Tibial artery (tissue), 4 donors: ENCODE measurements around the gene TEX38.
"Not testable (repeated sequence)": the region's sequence is repeated elsewhere in the genome, so short reads cannot be mapped to it uniquely, and the experiment has no call there.

ENCODE experiments used
- DNase-seq, 2 donors: peaks; one replicate each; pipeline ENCODE4 v3.0.0-alpha.2; 2019
- H3K27ac ChIP-seq, 2 donors: fragments of 200-600 bp; sonication (generic) in 1 of 2; 1 replicate in 1 of 2; 2 replicates in 1 of 2; pipeline ENCODE4 v1.5.1; 2018 to 2019; ENCODE audit warnings: mild to moderate bottlenecking in 1 of 2
- H3K27me3 ChIP-seq, 2 donors: fragments of 200-600 bp; sonication (generic) in 1 of 2; one replicate each; pipeline versions ENCODE4 v1.5.1 to v1.6.0; 2016 to 2019
- H3K36me3 ChIP-seq, 3 donors: fragments of 200-600 bp; sonication (generic) in 2 of 3; one replicate each; pipeline ENCODE4 v1.5.1; 2016 to 2019; ENCODE audit warnings: mild to moderate bottlenecking in 2 of 3
- H3K4me1 ChIP-seq, 4 donors: fragments of 200-600 bp; sonication (generic) in 2 of 4; 1 replicate in 3 of 4; 2 replicates in 1 of 4; pipeline ENCODE4 v1.5.1; 2016 to 2019
- H3K4me3 ChIP-seq, 2 donors: fragments of 200-600 bp; sonication (generic) in 1 of 2; 1 replicate in 1 of 2; 2 replicates in 1 of 2; pipeline ENCODE4 v1.5.1; 2018 to 2019; ENCODE audit warnings: mild to moderate bottlenecking in 2 of 2
- H3K9me3 ChIP-seq, 3 donors: fragments of 200-600 bp; sonication (generic) in 1 of 3; one replicate each; pipeline ENCODE4 v1.5.1; 2016 to 2019
- intact Hi-C: fragments of 100-400 bp; cut with DNase I; formaldehyde crosslinking; loops from one replicate; pipeline ENCODE4 v1.15.0; 2023; ENCODE audit warnings: low total_unique reads
- TF ChIP-seq, protein P1 (sequence below), 2 experiments: fragments of 200-600 bp in 1 of 2; fragments of 450-650 bp in 1 of 2; IDR thresholded peaks; one replicate each; pipeline ENCODE4 v1.5.1; 2017 to 2019; ENCODE audit warnings: antibody characterized with exemption in 2 of 2, mild to moderate bottlenecking in 1 of 2, moderate library complexity in 1 of 2

The TEX38 gene

GRCh38 chr1:46655848-46656247, 15.8 kb upstream of the TEX38 start:
- Histone ChIP-seq H3K4me3 (no peak overlapping the region), H3K27ac (no peak overlapping the region), H3K27me3 (no peaks in the 10 kb centered on the region), H3K9me3 (no peaks in the 10 kb centered on the region), H3K36me3 (peaks cover 71 to 84% (median 75%) of the 10 kb centered on the region in 3 donors), H3K4me1 (no peaks in the 10 kb centered on the region)
- TF ChIP-seq, protein P1, sequence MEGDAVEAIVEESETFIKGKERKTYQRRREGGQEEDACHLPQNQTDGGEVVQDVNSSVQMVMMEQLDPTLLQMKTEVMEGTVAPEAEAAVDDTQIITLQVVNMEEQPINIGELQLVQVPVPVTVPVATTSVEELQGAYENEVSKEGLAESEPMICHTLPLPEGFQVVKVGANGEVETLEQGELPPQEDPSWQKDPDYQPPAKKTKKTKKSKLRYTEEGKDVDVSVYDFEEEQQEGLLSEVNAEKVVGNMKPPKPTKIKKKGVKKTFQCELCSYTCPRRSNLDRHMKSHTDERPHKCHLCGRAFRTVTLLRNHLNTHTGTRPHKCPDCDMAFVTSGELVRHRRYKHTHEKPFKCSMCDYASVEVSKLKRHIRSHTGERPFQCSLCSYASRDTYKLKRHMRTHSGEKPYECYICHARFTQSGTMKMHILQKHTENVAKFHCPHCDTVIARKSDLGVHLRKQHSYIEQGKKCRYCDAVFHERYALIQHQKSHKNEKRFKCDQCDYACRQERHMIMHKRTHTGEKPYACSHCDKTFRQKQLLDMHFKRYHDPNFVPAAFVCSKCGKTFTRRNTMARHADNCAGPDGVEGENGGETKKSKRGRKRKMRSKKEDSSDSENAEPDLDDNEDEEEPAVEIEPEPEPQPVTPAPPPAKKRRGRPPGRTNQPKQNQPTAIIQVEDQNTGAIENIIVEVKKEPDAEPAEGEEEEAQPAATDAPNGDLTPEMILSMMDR (IDR thresholded peaks at IDR 0.05) = no peak
- DNase-seq = no peak
- intact Hi-C loops = no loop called here

DNA sequence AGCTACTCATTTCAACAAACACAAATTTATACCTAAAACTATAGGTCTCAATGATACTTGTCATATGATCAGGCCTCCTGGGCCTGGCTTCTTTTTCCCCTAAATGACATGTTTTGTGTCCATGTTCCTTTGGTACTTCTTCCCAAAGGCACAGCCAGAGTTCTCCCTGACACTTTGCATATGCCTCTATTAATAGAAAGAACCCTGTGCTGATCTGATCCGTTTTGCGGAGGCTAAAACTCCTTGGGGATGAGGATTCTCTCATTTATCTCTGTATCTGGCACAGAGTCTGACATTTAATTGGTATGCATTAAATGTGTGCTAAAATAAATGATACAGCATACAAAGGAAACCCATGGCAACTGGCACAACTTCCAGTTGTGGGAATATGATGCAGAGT, 15.0 kb upstream of the TEX38 start:
- Histone ChIP-seq H3K36me3 (peaks cover 70 to 84% (median 73%) of the 10 kb centered on the region in 3 donors), H3K27me3 (no peaks in the 10 kb centered on the region), H3K4me3 (no peak overlapping the region), H3K27ac (no peak overlapping the region), H3K9me3 (no peaks in the 10 kb centered on the region), H3K4me1 (no peaks in the 10 kb centered on the region)
- DNase-seq = no peak
- TF ChIP-seq, protein P1 (IDR thresholded peaks at IDR 0.05) = no peak
- intact Hi-C loops = no loop called here

- TF ChIP-seq, protein P1 (IDR thresholded peaks at IDR 0.05) = no peak
- no peak overlapping the region for H3K4me3 ChIP-seq
- H3K4me1 ChIP-seq = no peaks in the 10 kb centered on the region
- H3K36me3 ChIP-seq = peaks cover 60 to 81% (median 71%) of the 10 kb centered on the region in 3 donors
- H3K27me3 ChIP-seq = no peaks in the 10 kb centered on the region
- intact Hi-C loops = no loop called here
- no peak overlapping the region for H3K27ac ChIP-seq
- H3K9me3 ChIP-seq = no peaks in the 10 kb centered on the region
- no peak for DNase-seq
Observed at GRCh38 chr1:46657775-46658174, 13.9 kb upstream of the TEX38 start.

- H3K27me3 ChIP-seq = no peaks in the 10 kb centered on the region
- DNase-seq = no peak
- no peaks in the 10 kb centered on the region for H3K9me3 ChIP-seq
- H3K36me3 ChIP-seq = peaks cover 66 to 76% (median 72%) of the 10 kb centered on the region in 3 donors
- peaks cover 0 to 1% (median 0%) of the 10 kb centered on the region in 4 donors for H3K4me1 ChIP-seq
- TF ChIP-seq, protein P1 (IDR thresholded peaks at IDR 0.05) = no peak
- intact Hi-C loops = no loop called here
- H3K4me3 ChIP-seq = no peak overlapping the region
- no peak overlapping the region for H3K27ac ChIP-seq
Observed at GRCh38 chr1:46659307-46659870, 12.3 kb upstream of the TEX38 start.

- H3K4me1 ChIP-seq, H3K9me3 ChIP-seq, intact Hi-C loops, H3K27ac ChIP-seq, H3K4me3 ChIP-seq, H3K27me3 ChIP-seq, DNase-seq: not testable (repeated sequence)
- H3K36me3 ChIP-seq = peaks cover 66 to 76% (median 72%) of the 10 kb centered on the region in 3 donors
Observed at GRCh38 chr1:46660116-46660515, 11.5 kb upstream of the TEX38 start.

GRCh38 chr1:46662919-46663318, 8.7 kb upstream of the TEX38 start:
- DNase-seq, H3K27ac ChIP-seq, H3K9me3 ChIP-seq, H3K27me3 ChIP-seq, H3K4me3 ChIP-seq, intact Hi-C loops: not testable (repeated sequence)
- Histone ChIP-seq H3K36me3 (peaks cover 42 to 51% (median 45%) of the 10 kb centered on the region in 3 donors), H3K4me1 (peaks cover 0 to 34% (median 19%) of the 10 kb centered on the region in 4 donors)
